Transverse colon (tissue), 4 donors: Measurements from ENCODE around the gene FAM168B. TPM values are rescaled to one million over a fixed set of nuclear protein-coding genes. Genes with fewer than 3 reads are reported as not detected.

Source experiments
- DNase-seq: peaks from one replicate; pipeline ENCODE4 v3.0.0-alpha.2; 2019
- H3K27ac ChIP-seq, 4 donors: fragments of 200-600 bp; sonication (generic); 2 replicates each; pipeline ENCODE4 v1.5.1; 2016 to 2018; ENCODE audit warnings: inconsistent platforms in 4 of 4
- H3K27me3 ChIP-seq: fragments of 200-600 bp; sonication (generic); 2 replicates; pipeline ENCODE4 v1.5.1; 2017; ENCODE audit warnings: inconsistent platforms
- H3K36me3 ChIP-seq, 4 donors: fragments of 200-600 bp; sonication (generic); 2 replicates each; pipeline ENCODE4 v1.5.1; 2017 to 2019; ENCODE audit warnings: inconsistent platforms in 4 of 4
- H3K4me1 ChIP-seq, 4 donors: fragments of 200-600 bp; sonication (generic); 2 replicates each; pipeline ENCODE4 v1.5.1; 2017 to 2020; ENCODE audit warnings: inconsistent platforms in 4 of 4
- H3K4me3 ChIP-seq, 4 donors: fragments of 200-600 bp; sonication (generic); 1 replicate in 1 of 4; 2 replicates in 3 of 4; pipeline versions ENCODE4 v1.5.1 to v1.6.1; 2017 to 2019; ENCODE audit warnings: inconsistent platforms in 4 of 4
- H3K9me3 ChIP-seq, 2 donors: fragments of 200-600 bp; sonication (generic); 2 replicates each; pipeline ENCODE4 v1.5.1; 2017 to 2019; ENCODE audit warnings: inconsistent platforms in 2 of 2
- CTCF ChIP-seq, 5 experiments: fragments of 200-600 bp in 3 of 5; fragments of 450-650 bp in 2 of 5; sonication (generic) in 3 of 5; IDR thresholded peaks; 1 replicate in 2 of 5; 2 replicates in 3 of 5; pipeline ENCODE4 v1.5.1; 2016 to 2017; ENCODE audit warnings: antibody characterized with exemption in 5 of 5, inconsistent platforms in 3 of 5, mild to moderate bottlenecking in 2 of 5, moderate library complexity in 1 of 5
- EP300 ChIP-seq: sonication (generic); formaldehyde crosslinking; IDR thresholded peaks from one replicate; pipeline ENCODE4 v1.6.1; 2017; ENCODE audit warnings: antibody characterized with exemption, low read depth
- POLR2A ChIP-seq: fragments of 450-650 bp; IDR thresholded peaks from one replicate; pipeline ENCODE4 v1.6.1; 2016; ENCODE audit warnings: antibody characterized with exemption, mild to moderate bottlenecking, moderate library complexity
- POLR2AphosphoS5 ChIP-seq, 3 donors: sonication (generic); formaldehyde crosslinking; IDR thresholded peaks; one replicate each; pipeline ENCODE4 v1.6.1; 2016; ENCODE audit warnings: antibody characterized with exemption in 3 of 3
- WGBS, 2 donors: methylation state at CpG; one replicate each; pipeline ENCODE4 v1.1.5; 2018; ENCODE audit warnings: low coverage in 1 of 2; 5-methylcytosine and 5-hydroxymethylcytosine counted together
- in situ Hi-C, 4 donors: fragments of 200-750 bp; cut with MboI; loops; one replicate each; pipeline versions ENCODE4 v1.15.0 to v1.15.1; 2017; ENCODE audit warnings: low sequenced_read_pairs in 3 of 4, low pct_ligation_motif_present in 1 of 4, low pct_unique_long_range_greater_than_20kb in 1 of 4
- intact Hi-C: fragments of 100-400 bp; cut with DNase I; formaldehyde crosslinking; loops from one replicate; pipeline ENCODE4 v1.15.1; 2023; ENCODE audit warnings: low total_unique reads
- total RNA-seq, 4 donors: library from RNA; depleted of rRNA; stranded (reverse); fragments of >200 nt; gene quantifications; one replicate each; pipeline ENCODE4 v1.1.0, GENCODE V29; 2016

FAM168B gene
- total RNA-seq, 4 donors from 2014 or later: 31.6 to 124 (median 110) TPM

DNA sequence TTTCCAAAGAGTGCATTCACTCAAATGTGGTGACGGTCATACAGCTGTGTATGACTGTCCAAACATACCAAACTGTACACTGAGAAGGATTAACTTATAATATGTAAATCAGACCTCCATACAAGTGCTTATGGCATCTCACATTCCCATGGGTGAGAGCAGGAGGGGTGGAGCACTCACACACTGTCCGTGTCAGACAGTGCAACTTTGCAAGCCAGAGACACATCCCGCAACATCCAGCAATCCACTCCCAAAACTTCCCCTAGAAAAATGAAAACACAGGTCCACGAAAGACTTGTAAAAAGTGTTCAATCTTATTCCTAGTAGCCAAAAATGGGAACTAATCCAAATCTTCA lies 36.4 kb downstream of the FAM168B start:
- Histone ChIP-seq H3K27me3 (no peaks in the 10 kb centered on the region), H3K4me3 (no peak overlapping the region), H3K27ac (no peak overlapping the region), H3K36me3 (peaks cover 0 to 45% (median 13%) of the 10 kb centered on the region in 4 donors), H3K9me3 (no peaks in the 10 kb centered on the region), H3K4me1 (peaks cover 0 to 18% (median 7%) of the 10 kb centered on the region in 4 donors)
- intact Hi-C loops (no loop called here), in situ Hi-C loops (no loop called here)
- no peak for DNase-seq
- WGBS, 2 donors: 82 to 92% methylated on average over 2 to 4 of the region's 4 CpGs
- TF ChIP-seq CTCF (IDR thresholded peaks at IDR 0.05) (no peak), POLR2AphosphoS5 (IDR thresholded peaks at IDR 0.05) (no peak), EP300 (no peak), POLR2A (no peak)

DNA sequence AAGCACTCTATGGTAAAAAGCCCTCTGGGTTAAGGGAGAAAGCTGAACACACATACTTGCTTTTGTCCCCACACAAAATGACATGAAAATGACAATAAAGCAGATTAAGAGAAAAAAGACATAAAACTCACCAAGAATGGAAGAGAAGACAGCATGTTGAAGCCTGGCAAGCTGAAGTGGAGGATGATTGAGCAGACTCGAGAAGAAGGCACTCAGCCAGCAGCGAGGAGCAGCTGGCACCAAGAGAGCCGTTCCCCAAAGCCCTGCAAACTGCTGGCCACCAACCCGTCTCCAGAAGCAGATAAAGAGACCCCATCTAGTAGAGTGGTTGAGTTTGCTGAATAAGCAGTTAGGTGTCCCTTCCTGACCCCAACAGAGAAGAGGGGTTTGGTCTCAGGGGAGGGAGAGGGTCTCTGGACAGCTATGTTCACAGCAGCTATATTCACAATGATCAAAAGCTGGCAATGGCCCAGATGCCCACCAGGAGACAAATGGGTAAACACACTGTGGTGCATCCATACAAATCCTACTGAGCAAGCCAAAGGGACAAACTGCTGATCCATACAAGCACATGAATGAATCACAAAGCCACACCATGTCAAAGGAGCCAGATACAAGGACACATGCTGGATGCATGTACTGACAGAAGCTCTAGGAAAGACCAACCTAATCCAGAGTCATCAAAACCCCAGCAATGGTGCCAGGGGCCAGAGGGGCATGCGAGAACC lies 36.9 kb downstream of the FAM168B start:
- WGBS, 2 donors: 54 to 74% methylated on average over 4 to 5 of the region's 5 CpGs
- H3K4me3 ChIP-seq: no peak overlapping the region
- H3K27me3 ChIP-seq: no peaks in the 10 kb centered on the region
- peaks cover 0 to 50% (median 16%) of the 10 kb centered on the region in 4 donors for H3K36me3 ChIP-seq
- intact Hi-C loops (no loop called here), in situ Hi-C loops (no loop called here)
- no peak overlapping the region for H3K27ac ChIP-seq
- no peak for TF ChIP-seq EP300
- peaks cover 0 to 12% (median 4%) of the 10 kb centered on the region in 4 donors for H3K4me1 ChIP-seq
- H3K9me3 ChIP-seq: no peaks in the 10 kb centered on the region
- DNase-seq: no peak

DNA sequence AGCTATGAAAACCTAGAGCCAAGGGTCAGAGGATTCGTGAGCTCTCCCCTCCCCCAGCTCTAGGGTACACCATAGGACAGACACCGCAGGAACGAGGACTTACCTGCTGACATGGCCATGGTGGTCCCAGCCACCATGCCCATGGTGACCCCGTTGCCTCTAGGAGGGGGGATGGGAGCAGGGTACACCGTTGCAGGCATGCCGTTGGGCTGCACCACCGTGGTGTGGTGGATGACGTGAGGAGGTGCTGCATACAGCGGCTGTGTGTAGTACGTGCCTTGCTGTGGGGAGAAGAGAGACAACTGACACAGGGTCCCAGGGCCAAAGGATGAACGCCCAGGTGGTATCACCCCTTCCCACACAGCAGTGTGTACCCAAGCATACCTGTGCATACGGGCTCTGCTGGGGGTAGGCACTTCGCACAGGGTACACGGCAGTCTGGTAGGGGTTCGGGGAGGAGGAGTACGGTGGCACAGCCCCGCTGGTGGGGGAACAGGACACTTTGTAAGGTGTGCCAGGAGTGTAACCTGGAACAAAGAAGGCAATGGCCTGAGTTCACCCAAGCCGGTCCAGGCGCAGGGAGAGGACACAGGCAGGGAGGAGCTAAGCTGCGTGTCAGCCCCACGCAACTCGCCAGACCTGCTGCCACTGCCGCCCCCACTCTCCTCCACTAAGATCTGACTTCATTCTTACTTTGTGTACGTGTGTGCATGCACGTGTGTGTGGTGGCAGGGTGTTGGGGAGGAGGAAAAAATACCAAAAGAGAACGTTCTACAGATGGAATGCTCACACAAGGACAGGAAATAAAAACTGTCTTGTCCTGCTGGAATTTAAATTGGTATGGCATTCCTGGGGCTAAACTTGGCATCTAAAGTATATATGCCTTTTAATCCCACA lies 37.8 kb downstream of the FAM168B start:
- Histone ChIP-seq H3K4me1 (peaks cover 0 to 11% (median 3%) of the 10 kb centered on the region in 4 donors), H3K27me3 (no peaks in the 10 kb centered on the region), H3K27ac (no peak overlapping the region), H3K36me3 (peaks cover 0 to 57% (median 20%) of the 10 kb centered on the region in 4 donors), H3K4me3 (no peak overlapping the region), H3K9me3 (no peaks in the 10 kb centered on the region)
- DNase-seq: no peak
- TF ChIP-seq EP300: no peak
- TF ChIP-seq CTCF (IDR thresholded peaks at IDR 0.05): no peak
- WGBS, 2 donors: 49 to 87% methylated on average over 2 to 24 of the region's 26 CpGs
- in situ Hi-C loops: no loop called here
- intact Hi-C loops: no loop called here

DNA sequence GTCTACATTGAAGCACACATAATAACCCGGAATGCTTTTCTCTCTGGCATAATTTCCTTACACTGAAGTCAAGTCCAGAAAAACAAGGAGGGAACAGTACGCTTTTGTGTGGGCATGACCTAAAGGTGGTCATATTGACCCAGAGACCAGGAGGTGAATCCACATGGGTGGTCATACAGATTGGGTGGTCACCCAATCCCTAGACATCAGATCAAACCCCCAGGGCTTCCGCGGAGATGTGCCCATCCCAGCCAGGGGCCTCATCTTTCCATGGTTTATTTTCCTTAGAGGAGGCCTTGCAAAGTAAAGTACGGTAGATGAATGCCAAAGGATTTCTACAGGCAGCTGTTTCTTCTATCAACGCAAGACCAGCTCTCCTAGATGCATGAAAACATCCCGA lies 38.8 kb downstream of the FAM168B start:
- H3K36me3 ChIP-seq: peaks cover 0 to 64% (median 23%) of the 10 kb centered on the region in 4 donors

More for the DNA sequence above, 38.8 kb downstream of the FAM168B start:
- H3K4me3 ChIP-seq: no peak overlapping the region
- 93 to 94% methylated on average over 7 of the region's 7 CpGs for WGBS, 2 donors
- H3K27ac ChIP-seq: no peak overlapping the region
- intact Hi-C loops: no loop called here
- H3K4me1 ChIP-seq: peaks cover 0 to 11% (median 3%) of the 10 kb centered on the region in 4 donors
- in situ Hi-C loops: no loop called here
- TF ChIP-seq POLR2A (no peak), POLR2AphosphoS5 (IDR thresholded peaks at IDR 0.05) (no peak), EP300 (no peak), CTCF (IDR thresholded peaks at IDR 0.05) (no peak)
- DNase-seq: no peak
- no peaks in the 10 kb centered on the region for H3K9me3 ChIP-seq
- H3K27me3 ChIP-seq: no peaks in the 10 kb centered on the region
